ENCODE measurements around the gene EIF5.

EIF5 gene

GRCh38 chr14:103315941-103316340 lies 18.1 kb upstream of the EIF5 start:
- no peak for TF ChIP-seq Cebpa-rat (IDR thresholded peaks at IDR 0.05)
- Histone ChIP-seq H3K9ac (0 out of 22 replicates have a peak overlapping the region, but pooled peaks of 3 of the 11 experiments have one; percentile 13 to 35 (median 28)), H3K4me1 (peaks cover 26 to 54% (median 50%) of the 10 kb centered on the region in 10 experiments), H3K9me3 (replicated peaks in 1 of 11) (no peaks in the 10 kb centered on the region), H3K36me3 (no peaks in the 10 kb centered on the region), H3K27me3 (no peaks in the 10 kb centered on the region), H3K4me2 (peak overlapping the region in 10 of 11 experiments; percentile 3 to 83 (median 75); a peak in 19 of 22 replicates), H3K4me3 (no peak overlapping the region), H4K20me1 (no peaks in the 10 kb centered on the region), H3K27ac (peak overlapping the region in 8 of 11 experiments; percentile 60 to 79 (median 72); a peak in 16 of 22 replicates)

- Histone ChIP-seq H4K20me1 (no peaks in the 10 kb centered on the region), H3K36me3 (no peaks in the 10 kb centered on the region), H3K4me2 (peak overlapping the region in 10 of 11 experiments; percentile 55 to 83 (median 75); a peak in 18 of 22 replicates), H3K4me1 (peaks cover 26 to 54% (median 50%) of the 10 kb centered on the region in 10 experiments), H3K27ac (peak overlapping the region in 8 of 11 experiments; percentile 60 to 79 (median 72); a peak in 16 of 22 replicates), H3K9me3 (replicated peaks in 1 of 11) (no peaks in the 10 kb centered on the region), H3K27me3 (no peaks in the 10 kb centered on the region), H3K9ac (peak overlapping the region in 8 of 11 experiments; percentile 39 to 65 (median 50); a peak in 10 of 22 replicates), H3K4me3 (no peak overlapping the region)
- TF ChIP-seq Cebpa-rat (IDR thresholded peaks at IDR 0.05) = no peak
These were observed 17.3 kb upstream of the EIF5 start for GRCh38 chr14:103316721-103317121.

GRCh38 chr14:103317251-103317650 lies 16.8 kb upstream of the EIF5 start:
- Histone ChIP-seq H4K20me1 (no peaks in the 10 kb centered on the region), H3K9ac (peak overlapping the region in 9 of 11 experiments; percentile 13 to 65 (median 48); a peak in 16 of 22 replicates), H3K9me3 (replicated peaks in 1 of 11) (no peaks in the 10 kb centered on the region), H3K27me3 (no peaks in the 10 kb centered on the region), H3K4me1 (peaks cover 26 to 54% (median 50%) of the 10 kb centered on the region in 10 experiments), H3K36me3 (no peaks in the 10 kb centered on the region), H3K4me3 (no peak overlapping the region; a peak in 1 of 20 replicates), H3K27ac (peak overlapping the region in 9 of 11 experiments; percentile 9 to 79 (median 72); a peak in 16 of 22 replicates), H3K4me2 (peak overlapping the region; percentile 53 to 83 (median 75))
- 0 out of 22 replicates have a peak, but pooled peaks of 1 of the 11 experiments have one; percentile 8 for TF ChIP-seq Cebpa-rat (IDR thresholded peaks at IDR 0.05)

GRCh38 chr14:103317976-103318580 lies 16.0 kb upstream of the EIF5 start:
- no peaks in the 10 kb centered on the region for H3K27me3 ChIP-seq
- H3K9ac ChIP-seq = peak overlapping the region in 8 of 11 experiments; percentile 39 to 65 (median 50); a peak in 14 of 22 replicates
- H3K27ac ChIP-seq = peak overlapping the region in 9 of 11 experiments; percentile 9 to 79 (median 72); a peak in 16 of 22 replicates
- peaks cover 26 to 54% (median 50%) of the 10 kb centered on the region in 10 experiments for H3K4me1 ChIP-seq
- H3K36me3 ChIP-seq = no peaks in the 10 kb centered on the region
- no peak for TF ChIP-seq Cebpa-rat (IDR thresholded peaks at IDR 0.05)
- no peak overlapping the region for H3K4me3 ChIP-seq
- no peaks in the 10 kb centered on the region for H3K9me3 ChIP-seq (replicated peaks in 1 of 11)
- H4K20me1 ChIP-seq = no peaks in the 10 kb centered on the region
- H3K4me2 ChIP-seq = peak overlapping the region; percentile 53 to 83 (median 75)

GRCh38 chr14:103318750-103319419 lies 15.2 kb upstream of the EIF5 start:
- TF ChIP-seq Cebpa-rat (IDR thresholded peaks at IDR 0.05) = no peak
- peak overlapping the region in 8 of 11 experiments; percentile 62 to 79 (median 73); a peak in 16 of 22 replicates for H3K27ac ChIP-seq

GRCh38 chr14:103319422-103319821 lies 14.6 kb upstream of the EIF5 start:
- Histone ChIP-seq H3K27ac (peak overlapping the region in 2 of 11 experiments; percentile 74 to 79; a peak in 4 of 22 replicates), H3K9me3 (replicated peaks in 1 of 11) (no peaks in the 10 kb centered on the region), H3K4me1 (peaks cover 26 to 52% (median 48%) of the 10 kb centered on the region in 10 experiments), H3K9ac (no peak overlapping the region), H4K20me1 (no peaks in the 10 kb centered on the region), H3K4me3 (no peak overlapping the region), H3K4me2 (0 out of 22 replicates have a peak overlapping the region, but pooled peaks of 1 of the 11 experiments have one; percentile 75), H3K27me3 (no peaks in the 10 kb centered on the region), H3K36me3 (no peaks in the 10 kb centered on the region)
- no peak for TF ChIP-seq Cebpa-rat (IDR thresholded peaks at IDR 0.05)

More at GRCh38 chr14:103318750-103319419, 15.2 kb upstream of the EIF5 start:
- H3K4me2 ChIP-seq = peak overlapping the region; percentile 7 to 83 (median 75); a peak in 19 of 22 replicates
- H3K36me3 ChIP-seq = no peaks in the 10 kb centered on the region
- H3K27me3 ChIP-seq = no peaks in the 10 kb centered on the region
- H3K9me3 ChIP-seq (replicated peaks in 1 of 11) = no peaks in the 10 kb centered on the region
- no peak overlapping the region; a peak in 1 of 22 replicates for H3K9ac ChIP-seq
- H3K4me1 ChIP-seq = peaks cover 26 to 54% (median 50%) of the 10 kb centered on the region in 10 experiments
- H4K20me1 ChIP-seq = no peaks in the 10 kb centered on the region
- H3K4me3 ChIP-seq = no peak overlapping the region

- Histone ChIP-seq H3K9me3 (replicated peaks in 1 of 11) (no peaks in the 10 kb centered on the region), H3K27ac (no peak overlapping the region), H3K9ac (no peak overlapping the region), H3K4me3 (no peak overlapping the region), H3K27me3 (no peaks in the 10 kb centered on the region), H3K4me1 (peaks cover 13 to 25% (median 19%) of the 10 kb centered on the region in 10 experiments), H4K20me1 (no peaks in the 10 kb centered on the region), H3K36me3 (no peaks in the 10 kb centered on the region), H3K4me2 (no peak overlapping the region)
- TF ChIP-seq Cebpa-rat (IDR thresholded peaks at IDR 0.05) = no peak
These were observed 8.0 kb upstream of the EIF5 start for GRCh38 chr14:103326078-103326477.

GRCh38 chr14:103328941-103329340 lies 5.1 kb upstream of the EIF5 start:
- Histone ChIP-seq H3K9ac (no peak overlapping the region), H3K4me3 (no peak overlapping the region), H3K27ac (peak overlapping the region in 3 of 11 experiments; percentile 1 to 25 (median 5); a peak in 5 of 22 replicates), H3K4me1 (peaks cover 34 to 47% (median 41%) of the 10 kb centered on the region in 10 experiments), H3K36me3 (no peaks in the 10 kb centered on the region), H3K4me2 (peak overlapping the region in 3 of 11 experiments; percentile 12 to 87 (median 15); a peak in 1 of 22 replicates), H3K27me3 (no peaks in the 10 kb centered on the region), H3K9me3 (replicated peaks in 1 of 11) (no peaks in the 10 kb centered on the region), H4K20me1 (no peaks in the 10 kb centered on the region)
- no peak for TF ChIP-seq Cebpa-rat (IDR thresholded peaks at IDR 0.05)
